ENCODE data around the gene OR12D1.

- TF ChIP-seq CTCF (conservative IDR thresholded peaks at IDR 0.05; ENCODE audit: low read depth, low read length) = no peak
- TF ChIP-seq POLR2A (IDR thresholded peaks at IDR 0.05; ENCODE audit: low read depth, low read length) = no peak
- no peak for TF ChIP-seq BHLHE40 (IDR thresholded peaks at IDR 0.05; ENCODE audit: low read depth, low read length)
- TF ChIP-seq FOS (IDR thresholded peaks at IDR 0.05; ENCODE audit: low read depth, low read length) = no peak
- TF ChIP-seq RAD21 (IDR thresholded peaks at IDR 0.05; ENCODE audit: low read length) = no peak
- no peak for TF ChIP-seq RFX5 (IDR thresholded peaks at IDR 0.05; ENCODE audit: low read depth, low read length)
- TF ChIP-seq USF2 (IDR thresholded peaks at IDR 0.05; ENCODE audit: low read depth, low read length) = no peak
Observed at GRCh38 chr6:29399525-29399924, 15.2 kb upstream of the OR12D1 start.

Data from IMR-90 (cell line).